Measurements from ENCODE around the gene DDX52. TPM values are rescaled to one million over a fixed set of nuclear protein-coding genes. Genes with fewer than 3 reads are reported as not detected.

The DDX52 gene
- total RNA-seq, 1 experiment from 2014 or later, result 37.8 TPM

- H3K36me3 Mint-ChIP-seq (ENCODE audit: insufficient read depth, unreplicated experiment), result peaks cover 58% of the 10 kb centered on the region
- ChIA-PET POLR2A (interaction anchor here (0.6 to 6.8 kb wide), 7 partner anchors 8 to 162 kb away, joined by 3 to 49 read pairs (median 6); partner anchors contain the start of gene SYNRG), CTCF (interaction anchor here (0.6 kb wide), 2 partner anchors 9 to 58 kb away, joined by 3 read pairs; no protein-coding TSS in a partner anchor)
- TF ChIP-seq, protein P1, sequence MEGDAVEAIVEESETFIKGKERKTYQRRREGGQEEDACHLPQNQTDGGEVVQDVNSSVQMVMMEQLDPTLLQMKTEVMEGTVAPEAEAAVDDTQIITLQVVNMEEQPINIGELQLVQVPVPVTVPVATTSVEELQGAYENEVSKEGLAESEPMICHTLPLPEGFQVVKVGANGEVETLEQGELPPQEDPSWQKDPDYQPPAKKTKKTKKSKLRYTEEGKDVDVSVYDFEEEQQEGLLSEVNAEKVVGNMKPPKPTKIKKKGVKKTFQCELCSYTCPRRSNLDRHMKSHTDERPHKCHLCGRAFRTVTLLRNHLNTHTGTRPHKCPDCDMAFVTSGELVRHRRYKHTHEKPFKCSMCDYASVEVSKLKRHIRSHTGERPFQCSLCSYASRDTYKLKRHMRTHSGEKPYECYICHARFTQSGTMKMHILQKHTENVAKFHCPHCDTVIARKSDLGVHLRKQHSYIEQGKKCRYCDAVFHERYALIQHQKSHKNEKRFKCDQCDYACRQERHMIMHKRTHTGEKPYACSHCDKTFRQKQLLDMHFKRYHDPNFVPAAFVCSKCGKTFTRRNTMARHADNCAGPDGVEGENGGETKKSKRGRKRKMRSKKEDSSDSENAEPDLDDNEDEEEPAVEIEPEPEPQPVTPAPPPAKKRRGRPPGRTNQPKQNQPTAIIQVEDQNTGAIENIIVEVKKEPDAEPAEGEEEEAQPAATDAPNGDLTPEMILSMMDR (IDR thresholded peaks at IDR 0.05; ENCODE audit: unreplicated experiment), result no peak
- peaks cover 7% of the 10 kb centered on the region for H3K9me3 Mint-ChIP-seq (ENCODE audit: unreplicated experiment)
- H3K4me1 Mint-ChIP-seq (ENCODE audit: insufficient read depth, unreplicated experiment), result peaks cover 14% of the 10 kb centered on the region
- intact Hi-C loops (cut with micrococcal nuclease), result no loop called here
- no TSS peak for BruUV-seq (replicated peaks)
- H3K27me3 Mint-ChIP-seq (ENCODE audit: insufficient read depth, unreplicated experiment), result no peaks in the 10 kb centered on the region
- no peak overlapping the region for H3K27ac Mint-ChIP-seq (ENCODE audit: low read depth, unreplicated experiment)
- DNase-seq (ENCODE audit: unreplicated experiment), result no peak
- H3K4me3 Mint-ChIP-seq (ENCODE audit: unreplicated experiment), result no peak overlapping the region
Observed at GRCh38 chr17:37592291-37592690, 51.0 kb downstream of the DDX52 start.

- Mint-ChIP-seq H3K9me3 (ENCODE audit: unreplicated experiment) (peaks cover 7% of the 10 kb centered on the region), H3K4me1 (ENCODE audit: insufficient read depth, unreplicated experiment) (peaks cover 13% of the 10 kb centered on the region), H3K4me3 (ENCODE audit: unreplicated experiment) (no peak overlapping the region), H3K27me3 (ENCODE audit: insufficient read depth, unreplicated experiment) (no peaks in the 10 kb centered on the region), H3K36me3 (ENCODE audit: insufficient read depth, unreplicated experiment) (peaks cover 59% of the 10 kb centered on the region), H3K27ac (ENCODE audit: low read depth, unreplicated experiment) (no peak overlapping the region)
- DNase-seq (ENCODE audit: unreplicated experiment), result no peak
- TF ChIP-seq, protein P1 (IDR thresholded peaks at IDR 0.05; ENCODE audit: unreplicated experiment), result no peak
- CTCF ChIA-PET, result no interaction called here
- intact Hi-C loops (cut with micrococcal nuclease), result no loop called here
- POLR2A ChIA-PET, result interaction anchor here (0.6 to 1.4 kb wide), 3 partner anchors 10 to 168 kb away, joined by 3 to 7 read pairs (median 3); no protein-coding TSS in a partner anchor
- no TSS peak for BruUV-seq (replicated peaks)
Observed at GRCh38 chr17:37585066-37585465, 58.2 kb downstream of the DDX52 start.

GRCh38 chr17:37576281-37576680, 67.0 kb downstream of the DDX52 start:
- no peak overlapping the region for H3K4me3 Mint-ChIP-seq (ENCODE audit: unreplicated experiment)
- TF ChIP-seq, protein P1 (IDR thresholded peaks at IDR 0.05; ENCODE audit: unreplicated experiment), result no peak
- ChIA-PET POLR2A (no interaction called here), CTCF (no interaction called here)
- BruUV-seq (replicated peaks), result no TSS peak
- intact Hi-C loops (cut with micrococcal nuclease), result no loop called here
- DNase-seq (ENCODE audit: unreplicated experiment), result peak; percentile 48
- no peak overlapping the region for H3K27ac Mint-ChIP-seq (ENCODE audit: low read depth, unreplicated experiment)
- H3K36me3 Mint-ChIP-seq (ENCODE audit: insufficient read depth, unreplicated experiment), result peaks cover 73% of the 10 kb centered on the region
- H3K27me3 Mint-ChIP-seq (ENCODE audit: insufficient read depth, unreplicated experiment), result no peaks in the 10 kb centered on the region
- H3K4me1 Mint-ChIP-seq (ENCODE audit: insufficient read depth, unreplicated experiment), result no peaks in the 10 kb centered on the region
- peaks cover 14% of the 10 kb centered on the region for H3K9me3 Mint-ChIP-seq (ENCODE audit: unreplicated experiment)

DNA sequence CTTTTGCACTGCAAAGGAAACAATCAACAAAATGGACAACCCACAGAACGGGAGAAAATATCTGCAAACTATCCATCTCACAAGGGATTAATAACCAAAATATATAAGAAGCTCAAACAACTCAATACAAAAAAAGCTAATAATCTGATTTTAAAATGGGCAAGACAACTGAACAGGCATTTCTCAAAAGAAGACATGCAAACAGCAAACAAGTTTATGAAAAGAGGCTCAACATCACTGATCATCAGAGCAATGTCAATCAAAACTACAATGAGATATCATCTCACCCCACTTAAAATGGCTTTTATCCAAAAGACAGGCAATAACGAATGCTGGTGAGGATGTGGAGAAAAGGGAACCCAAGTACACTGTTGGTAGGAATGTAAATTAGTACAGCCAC, 68.8 kb downstream of the DDX52 start:
- TF ChIP-seq, protein P1 (IDR thresholded peaks at IDR 0.05; ENCODE audit: unreplicated experiment), result no peak
- ChIA-PET CTCF (interaction anchor here (0.6 to 1.2 kb wide), 2 partner anchors 47 to 749 kb away, joined by 3 read pairs; no protein-coding TSS in a partner anchor), POLR2A (interaction anchor here (0.7 to 1.5 kb wide), 2 partner anchors 11 to 47 kb away, joined by 3 to 7 read pairs; no protein-coding TSS in a partner anchor)
- H3K4me1 Mint-ChIP-seq (ENCODE audit: insufficient read depth, unreplicated experiment), result peaks cover 5% of the 10 kb centered on the region
- H3K27ac Mint-ChIP-seq (ENCODE audit: low read depth, unreplicated experiment), result no peak overlapping the region
- no TSS peak for BruUV-seq (replicated peaks)
- peaks cover 14% of the 10 kb centered on the region for H3K9me3 Mint-ChIP-seq (ENCODE audit: unreplicated experiment)
- no peaks in the 10 kb centered on the region for H3K27me3 Mint-ChIP-seq (ENCODE audit: insufficient read depth, unreplicated experiment)
- peaks cover 77% of the 10 kb centered on the region for H3K36me3 Mint-ChIP-seq (ENCODE audit: insufficient read depth, unreplicated experiment)
- DNase-seq (ENCODE audit: unreplicated experiment), result no peak
- no peak overlapping the region for H3K4me3 Mint-ChIP-seq (ENCODE audit: unreplicated experiment)
- intact Hi-C loops (cut with micrococcal nuclease), result no loop called here
